Erythroblast (primary cell): ENCODE results near the gene TP53I3.

ENCODE experiments used
- GATA1 ChIP-seq: IDR thresholded peaks from 2 replicates; pipeline ENCODE4 v1.6.1; 2011; ENCODE audit warnings: low read depth, mild to moderate bottlenecking, control low read depth, low read length, moderate library complexity
- POLR2A ChIP-seq: IDR thresholded peaks from 2 replicates; pipeline ENCODE4 v1.6.1; 2011; ENCODE audit warnings: mild to moderate bottlenecking, low read length

GRCh38 chr2:24110660-24111303 is 26.1 kb upstream of the TP53I3 start:
- TF ChIP-seq POLR2A, result no peak
- TF ChIP-seq GATA1, result no peak
